Mesothelial cell of epicardium (in vitro differentiated cells): ENCODE data around the gene HPSE2. TPM values are rescaled to one million over a fixed set of nuclear protein-coding genes. Genes with fewer than 3 reads are reported as not detected.
A peak's percentile ranks its signal among the peaks of the same experiment; 100 is the strongest.

ENCODE experiments used
- DNase-seq, 2 experiments: peaks; one replicate each; pipeline ENCODE4 v3.0.0; 2021; ENCODE audit warnings: low spot score in 2 of 2; ENCODE audit not compliant: unreplicated experiment in 2 of 2
- H3K27ac Mint-ChIP-seq: 2 replicates; pipeline ENCODE4 v1.8.0; 2021; ENCODE audit warnings: mixed read lengths
- H3K27me3 Mint-ChIP-seq: 2 replicates; pipeline ENCODE4 v1.8.0; 2021; ENCODE audit warnings: low read depth, mixed read lengths
- H3K36me3 Mint-ChIP-seq: 2 replicates; pipeline ENCODE4 v1.8.0; 2021; ENCODE audit warnings: mixed read lengths
- H3K4me1 Mint-ChIP-seq: 2 replicates; pipeline ENCODE4 v1.8.0; 2021; ENCODE audit warnings: mixed read lengths
- H3K4me3 Mint-ChIP-seq: 2 replicates; pipeline ENCODE4 v1.8.0; 2021; ENCODE audit warnings: mild to moderate bottlenecking, moderate library complexity, mixed read lengths
- H3K9me3 Mint-ChIP-seq: 2 replicates; pipeline ENCODE4 v1.8.0; 2021; ENCODE audit warnings: mixed read lengths
- CTCF ChIP-seq: fragments of 200-600 bp; sonication (generic); IDR thresholded peaks from one replicate; pipeline ENCODE4 v1.5.0; 2021; ENCODE audit warnings: antibody characterized with exemption; ENCODE audit not compliant: unreplicated experiment
- total RNA-seq: library from RNA; stranded (reverse); gene quantifications from 3 replicates; pipeline ENCODE4 v1.2.1, GENCODE V29; 2021

HPSE2 gene
- total RNA-seq, 1 donor from 2014 or later = 2.3 TPM

- Mint-ChIP-seq H3K36me3 (no peaks in the 10 kb centered on the region), H3K4me1 (no peaks in the 10 kb centered on the region), H3K9me3 (peaks cover 45% of the 10 kb centered on the region), H3K4me3 (no peak overlapping the region), H3K27ac (no peak overlapping the region), H3K27me3 (no peaks in the 10 kb centered on the region)
- no peak for TF ChIP-seq CTCF
- no peak for DNase-seq
These were observed 193.4 kb downstream of the HPSE2 start for GRCh38 chr10:99042051-99042771.

GRCh38 chr10:99041468-99041867 lies 194.2 kb downstream of the HPSE2 start:
- H3K27ac Mint-ChIP-seq = no peak overlapping the region
- no peak for DNase-seq
- no peak for TF ChIP-seq CTCF
- H3K4me1 Mint-ChIP-seq = no peaks in the 10 kb centered on the region
- H3K9me3 Mint-ChIP-seq = peaks cover 37% of the 10 kb centered on the region
- no peaks in the 10 kb centered on the region for H3K36me3 Mint-ChIP-seq
- H3K27me3 Mint-ChIP-seq = no peaks in the 10 kb centered on the region
- no peak overlapping the region for H3K4me3 Mint-ChIP-seq

- Mint-ChIP-seq H3K4me1 (peaks cover 8% of the 10 kb centered on the region), H3K9me3 (no peaks in the 10 kb centered on the region), H3K27me3 (no peaks in the 10 kb centered on the region), H3K4me3 (no peak overlapping the region), H3K36me3 (no peaks in the 10 kb centered on the region), H3K27ac (no peak overlapping the region)
- no peak for TF ChIP-seq CTCF
- no peak for DNase-seq
These were observed 221.8 kb downstream of the HPSE2 start for GRCh38 chr10:99013885-99014284.

- H3K27me3 Mint-ChIP-seq = no peaks in the 10 kb centered on the region
- no peak overlapping the region for H3K4me3 Mint-ChIP-seq
- H3K36me3 Mint-ChIP-seq = no peaks in the 10 kb centered on the region
- TF ChIP-seq CTCF = no peak
- H3K9me3 Mint-ChIP-seq = peaks cover 9% of the 10 kb centered on the region
- H3K4me1 Mint-ChIP-seq = peaks cover 19% of the 10 kb centered on the region
- no peak overlapping the region for H3K27ac Mint-ChIP-seq
- DNase-seq = no peak
These were observed 225.4 kb downstream of the HPSE2 start for GRCh38 chr10:99010286-99010685.

- H3K9me3 Mint-ChIP-seq = peaks cover 29% of the 10 kb centered on the region
- peak overlapping the region; percentile 54 for H3K27ac Mint-ChIP-seq
- H3K4me3 Mint-ChIP-seq = no peak overlapping the region
- H3K27me3 Mint-ChIP-seq = no peaks in the 10 kb centered on the region
- peaks cover 19% of the 10 kb centered on the region for H3K4me1 Mint-ChIP-seq
- H3K36me3 Mint-ChIP-seq = no peaks in the 10 kb centered on the region
- no peak for DNase-seq
- TF ChIP-seq CTCF = no peak
These were observed 227.6 kb downstream of the HPSE2 start for GRCh38 chr10:99008054-99008453.
